Measurements from ENCODE around the gene NYAP2.

GRCh38 chr2:225690153-225690552, 290.6 kb downstream of the NYAP2 start:
- TF ChIP-seq CTCF (IDR thresholded peaks at IDR 0.05): no peak
- no peak for TF ChIP-seq POLR2A (IDR thresholded peaks at IDR 0.05)

Data from uterus (tissue), 2 donors.